H9 (cell line): Measurements from ENCODE around the gene MLKL. TPM values are rescaled to one million over a fixed set of nuclear protein-coding genes. Genes with fewer than 3 reads are reported as not detected.

ENCODE experiments used
- DNase-seq: peaks from one replicate; pipeline ENCODE4 v3.0.0-alpha.2; 2017
- H2AFZ ChIP-seq: one replicate; pipeline ENCODE4 v1.6.1; 2013; ENCODE audit warnings: mild to moderate bottlenecking, low read length, control low read depth, moderate library complexity
- H2AK5ac ChIP-seq: 2 replicates; pipeline ENCODE4 v1.6.1; 2013; ENCODE audit warnings: low read length, control low read depth, mixed read lengths; ENCODE audit not compliant: insufficient read length
- H2BK120ac ChIP-seq: one replicate; pipeline ENCODE4 v1.6.1; 2013; ENCODE audit warnings: low read depth, mild to moderate bottlenecking, low read length, control low read depth, inconsistent platforms; ENCODE audit not compliant: poor library complexity, severe bottlenecking
- H2BK12ac ChIP-seq: 2 replicates; pipeline ENCODE4 v1.6.1; 2013; ENCODE audit warnings: low read length, control low read depth, mixed read lengths, low read depth; ENCODE audit not compliant: insufficient read length
- H2BK15ac ChIP-seq: 2 replicates; pipeline ENCODE4 v1.6.1; 2013; ENCODE audit warnings: low read depth, low read length, control low read depth
- H2BK20ac ChIP-seq: one replicate; pipeline ENCODE4 v1.6.1; 2013; ENCODE audit warnings: low read depth, mild to moderate bottlenecking, low read length, control low read depth, inconsistent platforms; ENCODE audit not compliant: poor library complexity, severe bottlenecking
- H2BK5ac ChIP-seq: 2 replicates; pipeline ENCODE4 v1.6.1; 2013; ENCODE audit warnings: low read length, control low read depth, mixed read lengths; ENCODE audit not compliant: insufficient read length
- H3K14ac ChIP-seq: 2 replicates; pipeline ENCODE4 v1.6.1; 2013; ENCODE audit warnings: low read length, control low read depth; ENCODE audit not compliant: insufficient read depth
- H3K18ac ChIP-seq: 2 replicates; pipeline ENCODE4 v1.6.1; 2013; ENCODE audit warnings: low read depth, mild to moderate bottlenecking, mixed read lengths, low read length, control low read depth; ENCODE audit not compliant: insufficient read length
- H3K23ac ChIP-seq: 2 replicates; pipeline ENCODE4 v1.6.1; 2013; ENCODE audit warnings: low read length, control low read depth, mixed read lengths, low read depth; ENCODE audit not compliant: insufficient read length
- H3K23me2 ChIP-seq: 2 replicates; pipeline ENCODE4 v1.6.1; 2013; ENCODE audit warnings: low read depth, mild to moderate bottlenecking, mixed read lengths, low read length, control low read depth; ENCODE audit not compliant: insufficient read length, poor library complexity, severe bottlenecking
- H3K27ac ChIP-seq: 2 replicates; pipeline ENCODE4 v1.5.1; 2013; ENCODE audit warnings: low read length, control low read depth, mixed read lengths, low read depth; ENCODE audit not compliant: insufficient read length
- H3K27me3 ChIP-seq: 2 replicates; pipeline ENCODE4 v1.6.1; 2013; ENCODE audit warnings: low read length, control low read depth, inconsistent platforms; ENCODE audit not compliant: insufficient read depth
- H3K4ac ChIP-seq: 2 replicates; pipeline ENCODE4 v1.6.1; 2013; ENCODE audit warnings: low read depth, mild to moderate bottlenecking, control low read depth, inconsistent platforms, low read length, moderate library complexity
- H3K4me1 ChIP-seq: 2 replicates; pipeline ENCODE4 v1.6.1; 2013; ENCODE audit warnings: low read length, control low read depth, inconsistent platforms; ENCODE audit not compliant: insufficient read depth
- H3K4me2 ChIP-seq: 2 replicates; pipeline ENCODE4 v1.6.1; 2013; ENCODE audit warnings: low read length, control low read depth, mixed read lengths; ENCODE audit not compliant: insufficient read length, insufficient read depth
- H3K56ac ChIP-seq: 2 replicates; pipeline ENCODE4 v1.6.1; 2013; ENCODE audit warnings: low read depth, mild to moderate bottlenecking, mixed read lengths, low read length, control low read depth; ENCODE audit not compliant: insufficient read length
- H3K79me1 ChIP-seq: 2 replicates; pipeline ENCODE4 v1.6.1; 2013; ENCODE audit warnings: low read depth, mild to moderate bottlenecking, moderate library complexity, low read length, control low read depth, inconsistent platforms; ENCODE audit not compliant: insufficient read depth, poor library complexity, severe bottlenecking
- H3K79me2 ChIP-seq: 2 replicates; pipeline ENCODE4 v1.6.1; 2013; ENCODE audit warnings: low read length, control low read depth, inconsistent platforms; ENCODE audit not compliant: insufficient read depth
- H3K9ac ChIP-seq: 2 replicates; pipeline ENCODE4 v1.6.1; 2013; ENCODE audit warnings: low read length, control low read depth, mixed read lengths; ENCODE audit not compliant: insufficient read length; ENCODE audit errors: extremely low read depth
- H3K9me3 ChIP-seq: one replicate; pipeline ENCODE4 v1.6.1; 2013; ENCODE audit warnings: low read depth, low read length, inconsistent platforms; ENCODE audit not compliant: control insufficient read depth
- H3T11ph ChIP-seq: one replicate; pipeline ENCODE4 v1.6.1; 2013; ENCODE audit warnings: mild to moderate bottlenecking, low read length, control low read depth, inconsistent platforms
- H4K20me1 ChIP-seq: one replicate; pipeline ENCODE4 v1.6.1; 2013; ENCODE audit not compliant: control insufficient read depth, insufficient read length, insufficient read depth
- H4K5ac ChIP-seq: 2 replicates; pipeline ENCODE4 v1.6.1; 2013; ENCODE audit warnings: low read depth, mild to moderate bottlenecking, mixed read lengths, low read length, control low read depth; ENCODE audit not compliant: insufficient read length
- H4K8ac ChIP-seq: replicated peaks from 2 replicates; pipeline ENCODE4 v1.6.1; 2013; ENCODE audit warnings: low read length, control low read depth, mixed read lengths, low read depth; ENCODE audit not compliant: insufficient read length
- H4K91ac ChIP-seq: 2 replicates; pipeline ENCODE4 v1.6.1; 2013; ENCODE audit warnings: low read depth, mild to moderate bottlenecking, moderate library complexity, mixed read lengths, low read length, control low read depth; ENCODE audit not compliant: insufficient read length
- H3K27ac Mint-ChIP-seq, 3 experiments: 2 replicates in 2 of 3; 3 replicates in 1 of 3; pipeline ENCODE4 v1.8.0; 2020 to 2021; ENCODE audit warnings: mixed read lengths in 3 of 3, mild to moderate bottlenecking in 1 of 3, moderate library complexity in 1 of 3
- H3K27me3 Mint-ChIP-seq: 2 replicates; pipeline ENCODE4 v1.8.0; 2021; ENCODE audit warnings: low read depth, mild to moderate bottlenecking, moderate library complexity, mixed read lengths
- H3K36me3 Mint-ChIP-seq, 3 experiments: 2 replicates in 2 of 3; 3 replicates in 1 of 3; pipeline ENCODE4 v1.8.0; 2020 to 2021; ENCODE audit warnings: low read depth in 3 of 3, mixed read lengths in 3 of 3; ENCODE audit not compliant: insufficient read depth in 1 of 3
- H3K4me1 Mint-ChIP-seq, 2 experiments: 2 replicates each; pipeline ENCODE4 v1.8.0; 2020; ENCODE audit warnings: mixed read lengths in 2 of 2
- H3K4me3 Mint-ChIP-seq, 2 experiments: 2 replicates in 1 of 2; 3 replicates in 1 of 2; pipeline ENCODE4 v1.8.0; 2020 to 2021; ENCODE audit warnings: mild to moderate bottlenecking in 2 of 2, mixed read lengths in 2 of 2, moderate library complexity in 1 of 2
- H3K9me3 Mint-ChIP-seq, 2 experiments: 2 replicates in 1 of 2; 3 replicates in 1 of 2; pipeline ENCODE4 v1.8.0; 2020; ENCODE audit warnings: mild to moderate bottlenecking in 2 of 2, mixed read lengths in 2 of 2, moderate library complexity in 1 of 2
- WGBS: extraction: QIAGEN DNeasy Blood & Tissue Kit; methylation state at CpG from one replicate; pipeline ENCODE4 v1.1.7; 2013; ENCODE audit warnings: missing lambda C conversion rate, low lambda C conversion rate, mixed read lengths; ENCODE audit not compliant: insufficient read length; ENCODE audit errors: extremely low coverage; 5-methylcytosine and 5-hydroxymethylcytosine counted together
- total RNA-seq: library from RNA; stranded (reverse); gene quantifications from 2 replicates; pipeline ENCODE4 v1.2.1, GENCODE V29; 2021
- TF ChIP-seq, protein P1 (sequence below): fragments of 200-600 bp; sonication (generic); conservative IDR thresholded peaks from 3 replicates; pipeline ENCODE4 v1.8.0; 2021; ENCODE audit warnings: antibody characterized with exemption, mild to moderate bottlenecking

The MLKL gene
- total RNA-seq, 1 experiment from 2014 or later = 0.37 TPM

DNA sequence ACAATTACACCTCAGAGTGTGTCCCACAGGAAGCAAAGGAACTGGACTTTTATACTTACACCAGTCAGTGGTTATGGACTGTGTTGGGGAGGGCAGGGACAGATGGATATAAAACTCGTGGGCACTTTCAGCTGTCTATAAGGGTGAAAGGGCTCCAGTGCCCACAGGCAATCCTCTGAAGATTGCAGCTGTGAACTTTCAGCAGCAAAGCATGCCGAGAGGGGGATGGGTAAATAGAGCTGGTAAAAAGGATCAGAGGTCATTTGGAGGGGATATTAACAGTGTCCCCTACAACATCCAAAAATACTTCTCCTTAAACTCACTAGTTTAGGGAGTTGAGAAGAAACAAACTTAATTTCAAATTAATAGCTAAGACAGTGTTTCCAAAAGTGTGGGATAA is 20.7 kb downstream of the MLKL start:
- no peak overlapping the region for H3K27ac Mint-ChIP-seq
- no peak overlapping the region for H3K27ac ChIP-seq
- no peak overlapping the region for H3K14ac ChIP-seq
- no peaks in the 10 kb centered on the region for H3K4me1 ChIP-seq
- no peak overlapping the region for H2BK5ac ChIP-seq
- H2BK12ac ChIP-seq = no peak overlapping the region
- no peak overlapping the region for H2AFZ ChIP-seq
- H3K27me3 ChIP-seq = no peaks in the 10 kb centered on the region
- H3K18ac ChIP-seq = no peak overlapping the region
- H2AK5ac ChIP-seq = no peak overlapping the region
- TF ChIP-seq, protein P1, sequence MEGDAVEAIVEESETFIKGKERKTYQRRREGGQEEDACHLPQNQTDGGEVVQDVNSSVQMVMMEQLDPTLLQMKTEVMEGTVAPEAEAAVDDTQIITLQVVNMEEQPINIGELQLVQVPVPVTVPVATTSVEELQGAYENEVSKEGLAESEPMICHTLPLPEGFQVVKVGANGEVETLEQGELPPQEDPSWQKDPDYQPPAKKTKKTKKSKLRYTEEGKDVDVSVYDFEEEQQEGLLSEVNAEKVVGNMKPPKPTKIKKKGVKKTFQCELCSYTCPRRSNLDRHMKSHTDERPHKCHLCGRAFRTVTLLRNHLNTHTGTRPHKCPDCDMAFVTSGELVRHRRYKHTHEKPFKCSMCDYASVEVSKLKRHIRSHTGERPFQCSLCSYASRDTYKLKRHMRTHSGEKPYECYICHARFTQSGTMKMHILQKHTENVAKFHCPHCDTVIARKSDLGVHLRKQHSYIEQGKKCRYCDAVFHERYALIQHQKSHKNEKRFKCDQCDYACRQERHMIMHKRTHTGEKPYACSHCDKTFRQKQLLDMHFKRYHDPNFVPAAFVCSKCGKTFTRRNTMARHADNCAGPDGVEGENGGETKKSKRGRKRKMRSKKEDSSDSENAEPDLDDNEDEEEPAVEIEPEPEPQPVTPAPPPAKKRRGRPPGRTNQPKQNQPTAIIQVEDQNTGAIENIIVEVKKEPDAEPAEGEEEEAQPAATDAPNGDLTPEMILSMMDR = no peak
- H3K4ac ChIP-seq = no peak overlapping the region
- H4K8ac ChIP-seq = no peak overlapping the region
- H4K91ac ChIP-seq = no peak overlapping the region
- H3K36me3 Mint-ChIP-seq = no peaks in the 10 kb centered on the region; a peak in 1 of 7 replicates
- no peak overlapping the region for H2BK120ac ChIP-seq
- H3K9ac ChIP-seq = no peak overlapping the region
- WGBS = no CpG with 5 or more reads among the region's 2 CpGs
- no peak overlapping the region for H3K4me2 ChIP-seq
- DNase-seq = no peak
- H3K27me3 Mint-ChIP-seq = peaks cover 7% of the 10 kb centered on the region
- no peaks in the 10 kb centered on the region for H3K9me3 ChIP-seq
- no peak overlapping the region for H3K23ac ChIP-seq
- H4K5ac ChIP-seq = no peak overlapping the region
- no peaks in the 10 kb centered on the region for H3K9me3 Mint-ChIP-seq
- peaks cover 8 to 13% of the 10 kb centered on the region in 2 experiments for H3K4me1 Mint-ChIP-seq
- no peak overlapping the region for H2BK20ac ChIP-seq
- H2BK15ac ChIP-seq = no peak overlapping the region
- no peaks in the 10 kb centered on the region for H3K23me2 ChIP-seq
- no peak overlapping the region for H3T11ph ChIP-seq
- H3K79me1 ChIP-seq = no peaks in the 10 kb centered on the region
- H3K4me3 Mint-ChIP-seq = no peak overlapping the region
- no peak overlapping the region for H3K56ac ChIP-seq
- no peaks in the 10 kb centered on the region for H3K79me2 ChIP-seq
- no peaks in the 10 kb centered on the region for H4K20me1 ChIP-seq
